ENCODE results near the gene SCUBE1. TPM values are rescaled to one million over a fixed set of nuclear protein-coding genes. Genes with fewer than 3 reads are reported as not detected.

Gene SCUBE1
- total RNA-seq, 1 donor from 2014 or later: 0.91 TPM

DNA sequence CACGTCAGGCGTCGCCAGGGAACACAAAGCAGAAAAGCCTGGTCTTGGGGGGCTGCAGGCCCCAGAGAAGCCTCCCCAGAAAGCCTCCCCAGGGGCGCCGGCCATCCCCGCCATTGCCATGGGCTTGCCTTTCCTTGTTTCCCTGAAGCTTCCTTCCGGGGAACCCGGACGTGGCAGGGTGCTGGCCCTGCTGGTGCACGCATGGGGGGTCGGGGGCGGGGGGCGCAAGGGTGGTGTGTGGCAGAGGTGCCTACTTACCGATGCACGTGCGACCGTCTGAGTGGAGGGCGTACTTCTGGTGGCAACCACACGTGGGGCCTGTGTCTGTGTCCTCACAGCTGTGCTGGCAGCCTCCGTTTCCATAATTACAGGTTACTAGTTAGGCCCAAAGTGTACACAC is 85.2 kb downstream of the SCUBE1 start:
- no peak overlapping the region for H3K4me3 Mint-ChIP-seq (ENCODE audit: unreplicated experiment)
- H3K4me1 Mint-ChIP-seq (ENCODE audit: unreplicated experiment): peaks cover 16% of the 10 kb centered on the region
- no peak for DNase-seq (ENCODE audit: extremely low spot score, unreplicated experiment)
- H3K27me3 Mint-ChIP-seq (ENCODE audit: unreplicated experiment): peaks cover 21% of the 10 kb centered on the region
- H3K27ac Mint-ChIP-seq (ENCODE audit: unreplicated experiment): no peak overlapping the region
- TF ChIP-seq, protein P1, sequence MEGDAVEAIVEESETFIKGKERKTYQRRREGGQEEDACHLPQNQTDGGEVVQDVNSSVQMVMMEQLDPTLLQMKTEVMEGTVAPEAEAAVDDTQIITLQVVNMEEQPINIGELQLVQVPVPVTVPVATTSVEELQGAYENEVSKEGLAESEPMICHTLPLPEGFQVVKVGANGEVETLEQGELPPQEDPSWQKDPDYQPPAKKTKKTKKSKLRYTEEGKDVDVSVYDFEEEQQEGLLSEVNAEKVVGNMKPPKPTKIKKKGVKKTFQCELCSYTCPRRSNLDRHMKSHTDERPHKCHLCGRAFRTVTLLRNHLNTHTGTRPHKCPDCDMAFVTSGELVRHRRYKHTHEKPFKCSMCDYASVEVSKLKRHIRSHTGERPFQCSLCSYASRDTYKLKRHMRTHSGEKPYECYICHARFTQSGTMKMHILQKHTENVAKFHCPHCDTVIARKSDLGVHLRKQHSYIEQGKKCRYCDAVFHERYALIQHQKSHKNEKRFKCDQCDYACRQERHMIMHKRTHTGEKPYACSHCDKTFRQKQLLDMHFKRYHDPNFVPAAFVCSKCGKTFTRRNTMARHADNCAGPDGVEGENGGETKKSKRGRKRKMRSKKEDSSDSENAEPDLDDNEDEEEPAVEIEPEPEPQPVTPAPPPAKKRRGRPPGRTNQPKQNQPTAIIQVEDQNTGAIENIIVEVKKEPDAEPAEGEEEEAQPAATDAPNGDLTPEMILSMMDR (IDR thresholded peaks at IDR 0.05): no peak
- H3K36me3 Mint-ChIP-seq (ENCODE audit: unreplicated experiment): no peaks in the 10 kb centered on the region
- H3K9me3 Mint-ChIP-seq (ENCODE audit: unreplicated experiment): no peaks in the 10 kb centered on the region

DNA sequence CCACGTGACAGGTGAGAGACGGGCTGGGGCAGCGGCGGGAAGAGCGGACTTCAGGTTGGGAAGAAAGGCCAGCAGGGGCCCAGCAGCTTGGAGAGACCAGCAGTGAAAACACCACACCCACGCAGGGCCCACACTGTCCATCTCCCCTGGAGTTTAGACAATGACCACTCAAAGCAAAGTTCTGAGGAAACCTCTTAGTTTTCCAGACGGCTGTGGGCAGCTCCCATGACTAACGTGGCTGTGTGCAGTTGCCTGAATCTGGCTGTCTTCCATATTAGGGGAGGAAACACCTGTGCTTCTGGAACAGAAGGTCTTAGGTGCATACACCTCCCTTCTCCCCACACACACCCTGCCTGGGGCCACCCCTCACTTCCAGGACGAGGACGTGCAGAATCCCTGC is 85.6 kb downstream of the SCUBE1 start:
- H3K4me3 Mint-ChIP-seq (ENCODE audit: unreplicated experiment): no peak overlapping the region
- H3K9me3 Mint-ChIP-seq (ENCODE audit: unreplicated experiment): no peaks in the 10 kb centered on the region
- DNase-seq (ENCODE audit: extremely low spot score, unreplicated experiment): no peak
- peaks cover 19% of the 10 kb centered on the region for H3K27me3 Mint-ChIP-seq (ENCODE audit: unreplicated experiment)
- H3K36me3 Mint-ChIP-seq (ENCODE audit: unreplicated experiment): no peaks in the 10 kb centered on the region
- no peak overlapping the region for H3K27ac Mint-ChIP-seq (ENCODE audit: unreplicated experiment)
- H3K4me1 Mint-ChIP-seq (ENCODE audit: unreplicated experiment): peaks cover 14% of the 10 kb centered on the region
- TF ChIP-seq, protein P1 (IDR thresholded peaks at IDR 0.05): no peak

DNA sequence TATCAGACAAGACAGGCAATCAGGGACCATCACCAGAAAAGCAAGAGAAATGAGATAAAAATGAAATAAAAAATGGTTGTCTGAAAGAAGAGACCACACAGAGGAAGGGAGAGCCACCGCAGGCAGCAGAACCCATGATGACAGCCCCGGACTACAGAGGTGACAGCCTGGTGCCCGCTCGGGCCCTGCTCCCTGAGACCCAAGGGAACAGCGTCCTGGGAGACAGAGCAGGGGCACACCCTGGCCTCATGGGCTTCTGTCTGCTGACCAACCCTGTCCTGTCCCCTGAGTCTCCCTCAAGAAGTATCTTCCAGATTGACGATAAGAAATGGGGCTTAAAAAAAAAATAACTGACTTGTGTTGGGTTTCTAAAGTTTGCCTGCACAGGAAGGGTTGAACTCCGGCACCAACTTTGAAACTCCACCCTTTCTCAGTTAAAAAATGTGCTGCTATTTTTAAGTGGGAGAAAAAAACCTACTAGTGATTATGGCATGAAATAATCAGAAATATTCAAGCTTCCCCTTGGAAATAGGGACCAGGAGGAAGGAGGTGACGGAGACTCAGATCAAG is 86.1 kb downstream of the SCUBE1 start:
- peaks cover 22% of the 10 kb centered on the region for H3K27me3 Mint-ChIP-seq (ENCODE audit: unreplicated experiment)
- no peaks in the 10 kb centered on the region for H3K9me3 Mint-ChIP-seq (ENCODE audit: unreplicated experiment)

DNA sequence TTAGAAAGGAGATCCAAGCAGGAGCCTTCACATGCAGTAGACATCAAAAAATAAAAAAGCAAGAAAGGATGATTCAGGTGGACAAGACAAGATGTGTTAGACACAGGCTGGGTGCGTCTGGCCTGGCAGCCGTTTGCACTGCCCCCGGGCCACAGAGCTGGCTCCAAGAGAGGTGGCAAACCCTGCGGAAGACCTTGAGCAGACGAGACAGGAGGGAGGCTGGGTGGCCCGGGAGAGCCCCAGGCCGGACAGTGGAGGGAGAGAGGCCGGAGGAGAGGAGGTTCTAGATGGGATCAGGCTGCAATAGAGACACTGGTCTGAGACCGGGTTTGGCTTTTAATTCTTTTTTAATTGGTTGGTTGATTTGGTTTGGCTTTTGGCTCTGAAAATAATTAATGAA is 86.6 kb downstream of the SCUBE1 start:
- H3K9me3 Mint-ChIP-seq (ENCODE audit: unreplicated experiment): no peaks in the 10 kb centered on the region
- no peaks in the 10 kb centered on the region for H3K36me3 Mint-ChIP-seq (ENCODE audit: unreplicated experiment)
- H3K27ac Mint-ChIP-seq (ENCODE audit: unreplicated experiment): no peak overlapping the region
- H3K4me1 Mint-ChIP-seq (ENCODE audit: unreplicated experiment): peaks cover 14% of the 10 kb centered on the region
- no peak for DNase-seq (ENCODE audit: extremely low spot score, unreplicated experiment)
- peaks cover 24% of the 10 kb centered on the region for H3K27me3 Mint-ChIP-seq (ENCODE audit: unreplicated experiment)
- TF ChIP-seq, protein P1 (IDR thresholded peaks at IDR 0.05): no peak
- H3K4me3 Mint-ChIP-seq (ENCODE audit: unreplicated experiment): no peak overlapping the region

More for the DNA sequence above, 86.1 kb downstream of the SCUBE1 start:
- DNase-seq (ENCODE audit: extremely low spot score, unreplicated experiment): no peak
- Mint-ChIP-seq H3K4me3 (ENCODE audit: unreplicated experiment) (no peak overlapping the region), H3K36me3 (ENCODE audit: unreplicated experiment) (no peaks in the 10 kb centered on the region), H3K4me1 (ENCODE audit: unreplicated experiment) (peaks cover 14% of the 10 kb centered on the region), H3K27ac (ENCODE audit: unreplicated experiment) (no peak overlapping the region)
- TF ChIP-seq, protein P1 (IDR thresholded peaks at IDR 0.05): no peak

DNA sequence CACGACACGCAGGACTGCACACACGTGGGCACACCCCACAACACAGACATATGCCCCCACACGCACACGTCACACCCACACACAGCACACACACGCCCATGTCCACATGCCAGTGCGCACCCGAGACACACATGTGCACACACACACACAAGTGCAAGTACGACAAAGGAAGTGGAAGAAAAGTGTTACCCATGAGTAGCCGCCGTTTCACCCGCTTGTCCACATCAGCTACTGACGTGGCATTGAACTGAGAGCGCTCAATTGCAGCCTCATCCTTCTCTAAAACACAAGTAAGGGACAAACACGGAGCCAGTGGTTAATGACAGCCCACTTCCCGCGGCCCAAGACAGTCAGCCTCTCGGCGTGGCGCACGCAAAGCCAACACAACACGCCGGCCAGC is 87.9 kb downstream of the SCUBE1 start:
- Mint-ChIP-seq H3K27me3 (ENCODE audit: unreplicated experiment) (peaks cover 28% of the 10 kb centered on the region), H3K4me1 (ENCODE audit: unreplicated experiment) (peaks cover 5% of the 10 kb centered on the region), H3K9me3 (ENCODE audit: unreplicated experiment) (no peaks in the 10 kb centered on the region), H3K27ac (ENCODE audit: unreplicated experiment) (no peak overlapping the region), H3K36me3 (ENCODE audit: unreplicated experiment) (no peaks in the 10 kb centered on the region), H3K4me3 (ENCODE audit: unreplicated experiment) (no peak overlapping the region)
- TF ChIP-seq, protein P1 (IDR thresholded peaks at IDR 0.05): no peak
- DNase-seq (ENCODE audit: extremely low spot score, unreplicated experiment): no peak
